GM12872 (cell line): ENCODE data around the gene CACNA2D4.

ENCODE experiments used
- CTCF ChIP-seq: IDR thresholded peaks from 3 replicates; pipeline ENCODE4 v1.5.1; 2011; ENCODE audit warnings: low read depth, mild to moderate bottlenecking, low read length, moderate library complexity; ENCODE audit not compliant: insufficient read depth

Gene CACNA2D4

GRCh38 chr12:1913377-1914113, 4.9 kb downstream of the CACNA2D4 start:
- no peak for TF ChIP-seq CTCF

- no peak for TF ChIP-seq CTCF
Measured at GRCh38 chr12:1912580-1913376, 5.7 kb downstream of the CACNA2D4 start.

- no peak for TF ChIP-seq CTCF
Measured at GRCh38 chr12:1911598-1912575, 6.6 kb downstream of the CACNA2D4 start.

GRCh38 chr12:1910468-1910867, 8.0 kb downstream of the CACNA2D4 start:
- TF ChIP-seq CTCF, result no peak

- no peak for TF ChIP-seq CTCF
Measured at GRCh38 chr12:1908758-1909157, 9.7 kb downstream of the CACNA2D4 start.

GRCh38 chr12:1907652-1908611, 10.5 kb downstream of the CACNA2D4 start:
- TF ChIP-seq CTCF, result no peak
